Cardiac septum (tissue), 1 donor: Measurements from ENCODE around the gene ZC3H7A. TPM values are rescaled to one million over a fixed set of nuclear protein-coding genes. Genes with fewer than 3 reads are reported as not detected.
"Not testable (repeated sequence)": the region's sequence is repeated elsewhere in the genome, so short reads cannot be mapped to it uniquely, and the experiment has no call there.

Experiments
- DNase-seq: peaks from one replicate; pipeline ENCODE4 v3.0.0-alpha.2; 2020; ENCODE audit warnings: low spot score
- intact Hi-C: fragments of 100-400 bp; cut with DNase I; formaldehyde crosslinking; loops from one replicate; pipeline ENCODE4 v1.14.0; 2022
- long read RNA-seq: library from polyadenylated mRNA; unstranded; transcript quantifications from one replicate; pipeline ENCODE4 v2.0.0, GENCODE V29; 2021
- total RNA-seq: library from RNA; stranded (reverse); fragmentation: NEBNext Ultra II Directional; extraction: Animal tissue kit (Norgen Biotek cat#: 25700); gene quantifications from one replicate; pipeline ENCODE4 v1.2.1, GENCODE V29; 2021
- donor health status: DM: no; HTN: no; CAD: no.

ZC3H7A gene
- 33.4 TPM for total RNA-seq
- long read RNA-seq, transcript ZC3H7A-201 (23 exons, 3,825 nt) = major isoform, 27 of 43 reads
- long read RNA-seq, partial matches to known transcripts = 10 of 43 reads
- long read RNA-seq, other reads (novel, unspliced or antisense) = 6 of 43 reads

- intact Hi-C loops = loop anchor here (2.0 kb wide), 1 partner anchor 55 kb away; the partner anchor contains the start of gene TXNDC11
- peak; percentile 99 for DNase-seq
These were observed at the start of gene ZC3H7A for GRCh38 chr16:11797166-11797956. Gene ZC3H7A, minus strand, starts transcription at chr16:11797258. Its CDS starts 14,904 bp downstream, at chr16:11782354.

DNA sequence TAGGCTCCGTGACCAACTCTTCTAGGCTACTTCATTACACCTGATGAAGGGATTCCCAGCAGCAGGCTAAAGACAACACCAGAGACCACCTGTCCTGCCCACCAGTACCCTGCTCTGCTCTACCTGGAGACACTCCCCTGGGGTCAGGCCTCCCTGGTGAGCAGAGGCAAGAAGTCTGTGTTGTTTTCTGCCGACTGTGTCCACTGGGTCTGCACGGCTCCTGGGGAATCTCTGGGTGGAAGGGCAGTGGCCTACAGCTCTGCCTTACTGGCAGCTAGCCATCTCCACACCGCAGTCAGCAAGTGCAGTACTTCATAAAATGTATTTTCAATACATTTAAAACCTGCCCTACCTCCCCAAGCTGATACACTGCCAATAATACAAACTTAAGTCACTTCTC is 47.4 kb upstream of the ZC3H7A start:
- intact Hi-C loops = no loop called here

GRCh38 chr16:11843861-11844260 is 46.8 kb upstream of the ZC3H7A start:
- peak; percentile 14 for DNase-seq
- intact Hi-C loops = no loop called here

More for the DNA sequence above, 47.4 kb upstream of the ZC3H7A start:
- peak; percentile 27 for DNase-seq

DNA sequence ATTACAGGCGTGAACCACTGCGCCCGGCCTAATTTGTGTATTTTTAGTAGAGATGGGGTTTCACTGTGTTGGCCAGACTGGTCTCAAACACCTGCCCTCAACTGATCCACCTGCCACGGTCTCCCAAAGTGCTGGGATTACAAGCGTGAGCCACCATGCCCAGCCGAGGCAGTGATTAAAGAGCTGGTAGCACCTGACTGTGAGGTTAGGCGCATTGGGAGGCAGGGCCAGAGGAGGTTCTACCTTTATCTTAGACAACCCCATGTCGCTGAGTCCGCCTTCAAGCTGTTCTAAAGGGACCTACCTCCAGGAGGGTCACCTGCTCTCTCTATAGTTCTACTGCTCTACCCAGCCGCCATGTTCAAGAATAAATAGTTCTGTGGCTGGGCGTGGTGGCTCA is 46.1 kb upstream of the ZC3H7A start:
- intact Hi-C loops = no loop called here
- DNase-seq = no peak

- intact Hi-C loops = no loop called here
- peak; percentile 69 for DNase-seq
These were observed 44.0 kb upstream of the ZC3H7A start for GRCh38 chr16:11841026-11841425.

DNA sequence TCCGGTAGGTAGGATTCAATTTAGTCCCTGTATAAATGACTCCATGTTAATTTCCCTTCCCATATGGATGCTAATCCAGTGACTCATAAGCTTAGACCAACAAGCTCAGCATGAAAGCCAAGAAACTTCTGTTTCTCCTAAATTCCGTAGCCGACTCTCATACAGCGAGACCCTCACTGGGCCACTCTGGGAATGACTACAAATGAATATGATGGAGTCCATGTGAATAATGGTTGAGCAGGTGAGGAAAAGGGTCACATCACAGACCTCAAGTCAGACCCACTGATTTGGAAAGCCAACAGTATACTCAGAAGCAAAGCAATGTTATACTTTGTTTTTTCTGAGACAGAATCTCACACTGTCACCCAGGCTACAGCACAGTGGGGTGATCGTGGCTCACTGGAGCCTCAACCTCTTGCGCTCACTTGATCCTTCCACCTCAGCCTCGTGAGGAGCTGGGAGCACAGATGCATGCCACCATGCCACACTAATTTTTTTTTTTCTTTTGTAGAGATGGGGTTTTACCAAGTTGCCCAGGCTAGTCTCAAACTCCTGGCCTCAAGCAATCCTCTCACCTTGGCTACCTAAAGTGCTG is 39.7 kb upstream of the ZC3H7A start:
- intact Hi-C loops = no loop called here
- DNase-seq = peak; percentile 26

GRCh38 chr16:11835891-11836649 is 39.0 kb upstream of the ZC3H7A start:
- intact Hi-C loops = no loop called here
- DNase-seq = peak; percentile 20

GRCh38 chr16:11835309-11835708 is 38.3 kb upstream of the ZC3H7A start:
- DNase-seq = no peak
- intact Hi-C loops = no loop called here

GRCh38 chr16:11833951-11834695 is 37.1 kb upstream of the ZC3H7A start:
- intact Hi-C loops = no loop called here
- no peak for DNase-seq

- intact Hi-C loops = no loop called here
- no peak for DNase-seq
These were observed 31.6 kb upstream of the ZC3H7A start for GRCh38 chr16:11828696-11829095.

- DNase-seq, intact Hi-C loops: not testable (repeated sequence)
These were observed 28.6 kb upstream of the ZC3H7A start for GRCh38 chr16:11825520-11826165.

DNA sequence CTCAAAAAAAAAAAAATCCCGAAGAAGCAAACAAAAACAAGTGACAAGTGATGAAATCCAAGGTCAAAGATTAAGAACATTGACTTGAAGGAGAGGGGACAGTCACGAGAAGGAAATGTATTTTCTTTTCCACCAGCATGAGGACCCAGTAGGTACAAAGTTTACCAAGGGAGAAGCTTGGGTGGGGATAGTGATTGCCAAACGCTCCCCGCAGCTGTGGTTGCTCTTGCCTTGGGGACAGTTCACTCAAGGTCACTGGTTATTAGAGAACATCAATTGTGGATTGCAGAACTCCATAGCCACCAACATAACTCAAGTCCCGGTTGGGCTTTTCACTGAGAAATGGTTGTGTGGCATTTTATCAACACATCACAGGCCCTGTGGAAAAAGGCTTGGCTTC is 27.3 kb upstream of the ZC3H7A start:
- intact Hi-C loops = no loop called here

DNA sequence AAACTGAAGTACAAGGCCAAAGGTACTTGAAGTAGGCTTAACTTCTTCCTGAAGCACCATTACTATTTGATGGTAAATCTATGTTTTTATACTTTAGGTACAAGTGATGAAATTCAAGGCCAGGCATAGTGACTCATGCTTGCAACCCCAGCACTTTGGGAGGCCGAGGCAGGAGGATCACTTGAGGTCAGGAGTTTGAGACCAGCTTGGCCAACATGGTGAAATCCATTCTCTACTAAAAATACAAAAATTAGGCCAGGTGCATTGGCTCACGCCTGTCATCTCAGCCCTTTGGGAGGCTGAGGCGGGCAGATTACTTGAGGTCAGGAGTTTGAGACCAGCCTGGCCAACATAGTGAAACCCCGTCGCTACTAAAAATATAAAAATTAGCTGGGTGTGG is 26.6 kb upstream of the ZC3H7A start:
- DNase-seq, intact Hi-C loops: not testable (repeated sequence)

More for the DNA sequence above, 27.3 kb upstream of the ZC3H7A start:
- no peak for DNase-seq

- no peak for DNase-seq
- intact Hi-C loops = no loop called here
These were observed 22.7 kb upstream of the ZC3H7A start for GRCh38 chr16:11819798-11820197.

- DNase-seq, intact Hi-C loops: not testable (repeated sequence)
These were observed 21.9 kb upstream of the ZC3H7A start for GRCh38 chr16:11818970-11819369.

GRCh38 chr16:11816123-11816522 is 19.1 kb upstream of the ZC3H7A start:
- intact Hi-C loops = no loop called here
- no peak for DNase-seq

- peak; percentile 82 for DNase-seq
- intact Hi-C loops = loop anchor here (5.0 kb wide), 1 partner anchor 417 kb away; no protein-coding TSS in a partner anchor
These were observed 17.7 kb upstream of the ZC3H7A start for GRCh38 chr16:11814800-11815199.

DNA sequence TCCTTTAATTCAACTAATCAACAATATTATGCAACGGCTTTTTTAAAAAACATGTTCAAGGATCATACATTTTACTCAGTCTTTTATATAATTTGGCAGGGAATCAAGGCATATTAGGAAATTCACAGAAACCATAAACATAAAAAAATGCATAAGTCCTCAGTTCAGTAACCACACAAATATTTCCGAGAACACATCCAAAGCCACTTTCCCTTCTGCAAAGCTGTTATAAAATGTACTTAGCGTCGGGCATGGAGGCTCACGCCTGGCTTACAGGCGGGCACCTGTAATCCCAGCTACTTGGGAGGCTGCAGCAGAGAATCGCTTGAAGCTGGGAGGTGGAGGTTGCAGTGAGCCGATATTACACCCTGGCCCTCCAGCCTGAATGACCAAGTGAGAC is 9.7 kb upstream of the ZC3H7A start:
- intact Hi-C loops = no loop called here
- DNase-seq = no peak

DNA sequence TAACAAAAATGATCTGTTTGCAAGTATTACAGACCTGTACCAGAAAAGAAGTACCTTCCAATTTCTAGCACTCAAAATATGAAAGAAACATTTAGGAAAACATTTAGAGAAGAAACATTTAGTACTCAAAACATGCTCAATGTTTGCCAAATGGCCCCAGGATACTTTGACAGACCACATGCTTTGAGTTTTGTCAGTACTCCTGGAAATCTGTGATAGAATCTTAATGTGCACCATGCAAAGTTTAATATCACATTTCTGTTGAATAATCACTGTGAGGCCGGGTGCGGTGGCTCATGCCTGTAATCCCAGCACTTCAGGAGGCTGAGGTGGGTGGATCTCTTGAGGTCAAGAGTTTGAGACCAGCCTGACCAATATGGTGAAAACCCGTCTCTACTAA is 8.5 kb upstream of the ZC3H7A start:
- intact Hi-C loops = no loop called here
- no peak for DNase-seq
